Measurements from ENCODE around the gene SEMA3G.

GRCh38 chr3:52487788-52488691, 43.1 kb upstream of the SEMA3G start:
- no peak for TF ChIP-seq CTCF (conservative IDR thresholded peaks at IDR 0.05)
- TF ChIP-seq EZH2 (IDR thresholded peaks at IDR 0.05; ENCODE audit: low read depth), result no peak
